ENCODE measurements around the gene SMIM10. TPM values are rescaled to one million over a fixed set of nuclear protein-coding genes. Genes with fewer than 3 reads are reported as not detected.
"Not testable (repeated sequence)": the region's sequence is repeated elsewhere in the genome, so short reads cannot be mapped to it uniquely, and the experiment has no call there.

The SMIM10 gene
- total RNA-seq = 10.0 and 10.2 TPM in 2 replicates
- 11.4 and 12.6 TPM in 2 replicates for polyA plus RNA-seq
- polyA plus RNA-seq (2012) = 15.3 and 16.9 TPM in 2 replicates
- polyA minus RNA-seq (ENCODE audit: low replicate concordance) = 4.1 and 5.5 TPM in 2 replicates

- H3K27me3 ChIP-seq (ENCODE audit: control insufficient read depth, insufficient read depth, low read length) = no peaks in the 10 kb centered on the region
- H4K20me1 ChIP-seq (ENCODE audit: control insufficient read depth, extremely low read depth, insufficient read depth, low read length) = no peaks in the 10 kb centered on the region
- peak within 1 kb of the TSS; percentile 80 for H3K4me2 ChIP-seq (ENCODE audit: extremely low read depth, insufficient read depth, low read length)
- H3K4me3 ChIP-seq (replicated peaks in 1 of 4; ENCODE audit: control extremely low read depth in 1 of 4, insufficient read depth in 1 of 4, low read depth in 3 of 4, low read length in 4 of 4) = peak within 1 kb of the TSS; percentile 48 to 70 (median 58)
- H3K9ac ChIP-seq (ENCODE audit: insufficient read depth, low read length) = peak within 1 kb of the TSS; percentile 63
- no peak for TF ChIP-seq EZH2 (IDR thresholded peaks at IDR 0.05; ENCODE audit: low read length, missing control alignments)
- TF ChIP-seq CTCF (conservative IDR thresholded peaks at IDR 0.05 in 1 of 2, IDR thresholded peaks at IDR 0.05 in 1 of 2; ENCODE audit: low read depth in 1 of 2, low read length in 2 of 2) = no peak
- H3K9me3 ChIP-seq (ENCODE audit: control insufficient read depth, insufficient read depth, low read depth, low read length) = no peaks in the 10 kb centered on the region
- H3K27ac ChIP-seq (ENCODE audit: insufficient read depth, low read length) = peak within 1 kb of the TSS; percentile 63
- no peaks in the 10 kb centered on the region for H3K4me1 ChIP-seq (ENCODE audit: control insufficient read depth, extremely low read depth, insufficient read depth, low read length)
- H3K36me3 ChIP-seq (ENCODE audit: control insufficient read depth, insufficient read depth, low read length) = no peaks in the 10 kb centered on the region
- peak within 1 kb of the TSS; percentile 49 for H2AFZ ChIP-seq (ENCODE audit: low read length)
- DNase-seq (ENCODE audit: low read depth in 2 of 2) = peak; percentile 79 to 83
- no peaks in the 10 kb centered on the region for H3K79me2 ChIP-seq (ENCODE audit: control insufficient read depth, insufficient read depth, low read length)
These were observed at the start of gene SMIM10 for GRCh38 chrX:134990801-134991481. Gene SMIM10 (plus strand): TSS chrX:134990991. CDS start chrX:134991096, 105 bp downstream.

DNA sequence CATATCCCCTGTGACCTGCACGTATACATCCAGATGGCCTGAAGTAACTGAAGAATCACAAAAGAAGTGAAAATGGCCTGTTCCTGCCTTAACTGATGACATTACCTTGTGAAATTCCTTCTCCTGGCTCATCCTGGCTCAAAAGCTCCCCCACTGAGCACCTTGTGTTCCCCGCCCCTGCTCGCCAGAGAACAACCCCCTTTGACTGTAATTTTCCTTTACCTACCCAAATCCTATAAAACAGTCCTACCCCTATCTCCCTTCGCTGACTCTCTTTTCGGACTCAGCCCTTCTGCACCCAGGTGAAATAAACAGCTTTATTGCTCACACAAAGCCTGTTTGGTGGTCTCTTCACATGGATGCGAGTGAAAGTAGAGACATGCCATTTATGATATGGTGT is 44.4 kb upstream of the SMIM10 start:
- H2AFZ ChIP-seq (ENCODE audit: low read length); H3K4me2 ChIP-seq (ENCODE audit: extremely low read depth, insufficient read depth, low read length): not testable (repeated sequence)

DNA sequence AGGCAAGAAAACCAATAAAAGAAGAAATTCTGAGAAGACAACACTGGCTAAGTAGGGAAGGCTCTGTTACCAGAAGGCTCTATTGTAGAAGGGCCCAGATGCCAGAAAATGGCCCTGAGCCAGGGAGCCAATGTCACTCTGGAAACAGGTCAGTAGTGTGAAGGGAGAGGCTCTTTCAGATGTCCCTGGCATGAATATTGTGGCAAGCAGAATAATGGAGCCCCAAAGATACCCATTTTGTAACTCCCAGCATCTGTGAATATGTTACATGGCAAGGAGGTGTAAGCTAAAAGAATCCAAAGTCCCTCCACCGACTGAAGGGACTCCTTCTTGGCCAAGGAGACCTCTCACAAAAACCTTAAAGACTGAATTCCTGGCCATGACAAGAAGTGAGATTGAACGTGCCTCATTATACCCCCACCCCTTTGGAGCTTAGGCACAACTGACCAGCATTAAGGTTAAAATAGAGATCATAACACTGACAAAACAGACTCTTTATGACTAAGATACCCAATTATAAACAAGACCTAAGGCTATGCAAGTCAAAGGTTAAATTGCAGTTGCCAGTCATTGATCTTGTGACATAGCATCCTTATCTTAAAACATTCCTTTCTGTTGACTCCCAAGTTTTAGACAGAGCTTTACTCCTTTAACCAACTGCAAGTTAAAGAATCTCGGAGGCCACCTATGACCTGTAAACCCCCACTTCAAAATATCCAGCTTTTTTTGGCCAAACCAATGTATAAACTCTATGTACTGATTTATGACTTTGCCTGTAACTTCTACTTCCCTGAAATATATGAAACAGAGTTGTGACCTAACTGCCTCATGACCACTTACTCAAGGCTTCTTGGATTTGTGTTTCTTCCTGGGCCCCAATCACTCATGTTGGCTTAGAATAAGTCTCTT is 42.2 kb upstream of the SMIM10 start:
- Histone ChIP-seq H3K4me2 (ENCODE audit: extremely low read depth, insufficient read depth, low read length) (no peak overlapping the region), H3K4me3 (replicated peaks in 1 of 4; ENCODE audit: control extremely low read depth in 1 of 4, insufficient read depth in 1 of 4, low read depth in 3 of 4, low read length in 4 of 4) (no peak overlapping the region), H3K27me3 (ENCODE audit: control insufficient read depth, insufficient read depth, low read length) (no peaks in the 10 kb centered on the region), H3K9me3 (ENCODE audit: control insufficient read depth, insufficient read depth, low read depth, low read length) (no peaks in the 10 kb centered on the region), H3K4me1 (ENCODE audit: control insufficient read depth, extremely low read depth, insufficient read depth, low read length) (no peaks in the 10 kb centered on the region), H3K27ac (ENCODE audit: insufficient read depth, low read length) (peak overlapping the region; percentile 54), H3K9ac (ENCODE audit: insufficient read depth, low read length) (no peak overlapping the region), H3K36me3 (ENCODE audit: control insufficient read depth, insufficient read depth, low read length) (no peaks in the 10 kb centered on the region), H4K20me1 (ENCODE audit: control insufficient read depth, extremely low read depth, insufficient read depth, low read length) (no peaks in the 10 kb centered on the region), H2AFZ (ENCODE audit: low read length) (no peak overlapping the region), H3K79me2 (ENCODE audit: control insufficient read depth, insufficient read depth, low read length) (no peaks in the 10 kb centered on the region)
- DNase-seq (ENCODE audit: low read depth in 2 of 2) = peak; percentile 87 to 94
- no peak for TF ChIP-seq CTCF (conservative IDR thresholded peaks at IDR 0.05 in 1 of 2, IDR thresholded peaks at IDR 0.05 in 1 of 2; ENCODE audit: low read depth in 1 of 2, low read length in 2 of 2)
- TF ChIP-seq EZH2 (IDR thresholded peaks at IDR 0.05; ENCODE audit: low read length, missing control alignments) = no peak

More for the DNA sequence above, 44.4 kb upstream of the SMIM10 start:
- not testable (repeated sequence) for H3K27ac ChIP-seq (ENCODE audit: insufficient read depth, low read length); H3K4me1 ChIP-seq (ENCODE audit: control insufficient read depth, extremely low read depth, insufficient read depth, low read length); H3K36me3 ChIP-seq (ENCODE audit: control insufficient read depth, insufficient read depth, low read length); H3K9ac ChIP-seq (ENCODE audit: insufficient read depth, low read length); H3K9me3 ChIP-seq (ENCODE audit: control insufficient read depth, insufficient read depth, low read depth, low read length); H3K79me2 ChIP-seq (ENCODE audit: control insufficient read depth, insufficient read depth, low read length); H3K4me3 ChIP-seq (replicated peaks in 1 of 4; ENCODE audit: control extremely low read depth in 1 of 4, insufficient read depth in 1 of 4, low read depth in 3 of 4, low read length in 4 of 4); H4K20me1 ChIP-seq (ENCODE audit: control insufficient read depth, extremely low read depth, insufficient read depth, low read length); H3K27me3 ChIP-seq (ENCODE audit: control insufficient read depth, insufficient read depth, low read length); DNase-seq (ENCODE audit: low read depth in 2 of 2)
